HepG2 (cell line): ENCODE data around the gene THRA. TPM values are rescaled to one million over a fixed set of nuclear protein-coding genes. Genes with fewer than 3 reads are reported as not detected.
A peak's percentile ranks its signal among the peaks of the same experiment; 100 is the strongest.

Experiments used
- CREB1 ChIP-seq, 2 experiments: fragments of 450-650 bp in 1 of 2; IDR thresholded peaks; 2 replicates each; pipeline ENCODE4 v1.6.1; 2016 to 2017; ENCODE audit warnings: control low read depth in 1 of 2, mild to moderate bottlenecking in 1 of 2, missing compliant biosample characterization in 1 of 2, missing genetic modification characterization in 1 of 2
- DR1 ChIP-seq: sonication (generic); formaldehyde crosslinking; IDR thresholded peaks from 2 replicates; pipeline ENCODE4 v1.8.0; 2021; ENCODE audit warnings: mild to moderate bottlenecking, missing genetic modification reagents, inconsistent platforms
- GATAD2A ChIP-seq: IDR thresholded peaks from 2 replicates; pipeline ENCODE4 v1.6.1; 2016
- HINFP ChIP-seq: sonication (generic); formaldehyde crosslinking; IDR thresholded peaks from 2 replicates; pipeline ENCODE4 v1.4.0; 2020; ENCODE audit warnings: low read depth, mild to moderate bottlenecking, missing genetic modification reagents
- SMARCC2 ChIP-seq: fragments of 450-650 bp; IDR thresholded peaks from 2 replicates; pipeline ENCODE4 v1.6.1; 2017; ENCODE audit warnings: antibody characterized with exemption, mild to moderate bottlenecking
- SNAPC4 ChIP-seq: sonication (generic); formaldehyde crosslinking; IDR thresholded peaks from 2 replicates; pipeline ENCODE4 v1.4.0; 2020; ENCODE audit warnings: mild to moderate bottlenecking, missing genetic modification reagents
- SRY ChIP-seq: sonication (generic); formaldehyde crosslinking; IDR thresholded peaks from 2 replicates; pipeline ENCODE4 v1.8.0; 2022; ENCODE audit warnings: mild to moderate bottlenecking, missing genetic modification reagents
- TAF1 ChIP-seq: sonication (generic); formaldehyde crosslinking; IDR thresholded peaks from 2 replicates; pipeline ENCODE4 v1.4.0; 2020; ENCODE audit warnings: missing genetic modification reagents
- TBP ChIP-seq: sonication (generic); formaldehyde crosslinking; IDR thresholded peaks from 2 replicates; pipeline ENCODE4 v1.5.0; 2020; ENCODE audit warnings: missing genetic modification reagents
- TFDP1 ChIP-seq: IDR thresholded peaks from 2 replicates; pipeline ENCODE4 v1.6.1; 2016; ENCODE audit warnings: missing compliant biosample characterization, missing genetic modification reagents, borderline replicate concordance
- ZNF460 ChIP-seq: sonication (generic); formaldehyde crosslinking; IDR thresholded peaks from 2 replicates; pipeline ENCODE4 v1.5.1; 2020; ENCODE audit warnings: missing genetic modification reagents, mild to moderate bottlenecking, borderline replicate concordance
- ZNF580 ChIP-seq: IDR thresholded peaks from 2 replicates; pipeline ENCODE4 v1.6.1; 2016; ENCODE audit warnings: low read depth, borderline replicate concordance
- ZNF883 ChIP-seq: sonication (generic); formaldehyde crosslinking; IDR thresholded peaks from 2 replicates; pipeline ENCODE4 v1.5.1; 2020; ENCODE audit warnings: mild to moderate bottlenecking, missing genetic modification reagents; ENCODE audit errors: not compliant biosample characterization
- polyA plus RNA-seq, 8 experiments: library from polyadenylated mRNA; depleted of rRNA in 3 of 8; stranded (reverse) in 7 of 8; unstranded in 1 of 8; fragments of >200 nt; fragmentation: Illumina TruSeq in 4 of 8; extraction: Trizol in 4 of 8; gene quantifications; 2 replicates each; pipeline versions ENCODE4 v1.2.1 to v1.2.3, GENCODE V29; 2011 to 2016; ENCODE audit warnings: low read depth in 4 of 8, missing spikeins in 1 of 8, mixed read lengths in 1 of 8; ENCODE audit not compliant: insufficient read depth in 1 of 8
- total RNA-seq, 5 experiments: library from RNA; depleted of rRNA; stranded (reverse); fragments of >200 nt; fragmentation: Illumina TruSeq; extraction: Trizol; gene quantifications; 2 replicates each; pipeline ENCODE4 v1.2.3, GENCODE V29; 2016; ENCODE audit warnings: low read depth in 1 of 5
- TF ChIP-seq, protein P1 (sequence below): sonication (generic); formaldehyde crosslinking; IDR thresholded peaks from 2 replicates; pipeline ENCODE4 v1.5.0; 2020; ENCODE audit warnings: missing genetic modification reagents
- TF ChIP-seq, protein P2 (sequence below): sonication (generic); formaldehyde crosslinking; IDR thresholded peaks from 2 replicates; pipeline ENCODE4 v1.8.0; 2022; ENCODE audit warnings: missing genetic modification reagents, mild to moderate bottlenecking, moderate library complexity, borderline replicate concordance

The THRA gene
- total and polyA plus RNA-seq, 2 of the 13 experiments (the other 11 are each of a cell fraction or from before 2014, with no cell fraction given): 8.0 to 9.9 TPM

DNA sequence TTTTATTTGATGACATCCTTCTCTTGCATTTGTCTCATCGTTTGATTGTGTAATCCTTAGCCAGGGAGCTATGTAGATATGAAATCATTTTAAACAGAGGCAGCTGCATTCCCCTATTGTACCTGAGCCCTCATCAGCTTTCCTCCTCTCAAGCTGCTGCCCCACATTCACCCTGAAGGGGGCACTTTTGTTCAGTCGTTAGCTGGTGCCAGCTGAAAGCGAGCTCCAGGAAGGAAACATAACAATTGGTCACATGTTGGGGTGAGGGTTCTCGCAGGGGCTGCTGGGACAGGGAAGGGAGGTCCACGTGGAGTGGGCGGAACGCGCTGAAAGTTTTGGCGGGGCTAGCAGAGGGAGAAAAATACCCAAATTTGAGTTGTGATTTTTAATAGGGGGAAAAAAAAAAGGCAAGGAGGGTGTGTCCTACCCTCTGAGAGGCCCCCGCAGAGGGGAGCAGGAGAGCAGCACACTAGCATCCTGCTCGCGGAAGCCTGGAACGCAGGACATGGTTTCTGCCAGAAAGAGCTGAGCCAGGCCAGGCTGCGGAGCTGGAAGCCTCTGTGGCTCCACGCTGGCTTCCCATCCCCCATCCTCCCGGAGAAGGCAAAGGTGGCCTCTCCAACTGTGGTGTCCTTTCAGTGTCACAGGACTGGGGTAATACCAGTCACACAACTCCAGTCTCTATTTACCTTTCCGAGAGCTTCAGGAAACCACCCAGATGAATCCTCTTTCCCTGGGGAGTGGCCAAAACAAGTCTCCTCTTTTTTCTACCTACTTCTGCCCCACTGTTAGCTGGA is 50.5 kb downstream of the THRA start (continued):
- TF ChIP-seq, protein P1, sequence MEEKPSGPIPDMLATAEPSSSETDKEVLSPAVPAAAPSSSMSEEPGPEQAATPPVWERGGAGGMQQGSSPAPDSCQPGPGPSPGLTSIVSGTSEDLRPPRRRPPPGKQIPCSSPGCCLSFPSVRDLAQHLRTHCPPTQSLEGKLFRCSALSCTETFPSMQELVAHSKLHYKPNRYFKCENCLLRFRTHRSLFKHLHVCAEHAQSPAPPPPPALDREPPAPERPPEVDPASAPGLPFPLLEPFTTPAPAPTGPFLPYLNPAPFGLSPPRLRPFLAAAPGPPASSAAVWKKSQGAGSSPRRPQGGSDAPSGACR: peak; percentile 80; the same call in 1 of the 2 replicates
- TF ChIP-seq ZNF580 (CRISPR knock-in tag): peak; percentile 97
- TF ChIP-seq, protein P2, sequence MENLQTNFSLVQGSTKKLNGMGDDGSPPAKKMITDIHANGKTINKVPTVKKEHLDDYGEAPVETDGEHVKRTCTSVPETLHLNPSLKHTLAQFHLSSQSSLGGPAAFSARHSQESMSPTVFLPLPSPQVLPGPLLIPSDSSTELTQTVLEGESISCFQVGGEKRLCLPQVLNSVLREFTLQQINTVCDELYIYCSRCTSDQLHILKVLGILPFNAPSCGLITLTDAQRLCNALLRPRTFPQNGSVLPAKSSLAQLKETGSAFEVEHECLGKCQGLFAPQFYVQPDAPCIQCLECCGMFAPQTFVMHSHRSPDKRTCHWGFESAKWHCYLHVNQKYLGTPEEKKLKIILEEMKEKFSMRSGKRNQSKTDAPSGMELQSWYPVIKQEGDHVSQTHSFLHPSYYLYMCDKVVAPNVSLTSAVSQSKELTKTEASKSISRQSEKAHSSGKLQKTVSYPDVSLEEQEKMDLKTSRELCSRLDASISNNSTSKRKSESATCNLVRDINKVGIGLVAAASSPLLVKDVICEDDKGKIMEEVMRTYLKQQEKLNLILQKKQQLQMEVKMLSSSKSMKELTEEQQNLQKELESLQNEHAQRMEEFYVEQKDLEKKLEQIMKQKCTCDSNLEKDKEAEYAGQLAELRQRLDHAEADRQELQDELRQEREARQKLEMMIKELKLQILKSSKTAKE (CRISPR knock-in tag): peak; percentile 56; the same call in 1 of the 2 replicates
- TF ChIP-seq TFDP1 (CRISPR knock-in tag): peak; percentile 84; the same call in 1 of the 2 replicates
- TF ChIP-seq SRY (CRISPR knock-in tag): no peak; the same call in 1 of the 2 replicates
- TF ChIP-seq TAF1 (CRISPR knock-in tag): peak; percentile 67
- peak; percentile 77 for TF ChIP-seq ZNF883
- 0 out of 2 replicates have a peak, but pooled peaks have one; percentile 9 for TF ChIP-seq CREB1 (IDR thresholded peaks at IDR 0.05)
- TF ChIP-seq CREB1 (CRISPR knock-in tag; IDR thresholded peaks at IDR 0.05): 0 out of 2 replicates have a peak, but pooled peaks have one; percentile 64
- TF ChIP-seq SMARCC2: no peak
- TF ChIP-seq SNAPC4 (CRISPR knock-in tag): peak; percentile 89; the same call in 1 of the 2 replicates
- peak; percentile 62; the same call in 1 of the 2 replicates for TF ChIP-seq DR1 (CRISPR knock-in tag)
- peak; percentile 13; the same call in 1 of the 2 replicates for TF ChIP-seq ZNF460
- no peak for TF ChIP-seq TBP (CRISPR knock-in tag)
- peak; percentile 80; the same call in 1 of the 2 replicates for TF ChIP-seq GATAD2A (CRISPR knock-in tag)
- TF ChIP-seq HINFP: no peak; the same call in none of the 2 replicates
